Cardiac muscle cell (in vitro differentiated cells and primary cell): ENCODE data around the gene PARD3. TPM values are rescaled to one million over a fixed set of nuclear protein-coding genes. Genes with fewer than 3 reads are reported as not detected.
A peak's percentile ranks its signal among the peaks of the same experiment; 100 is the strongest.

ENCODE experiments used
- DNase-seq, 2 donors: peaks; one replicate each; pipeline versions ENCODE4 v3.0.0 to v3.0.0-alpha.2; 2010 to 2017; ENCODE audit warnings: low read depth in 1 of 2, low spot score in 1 of 2
- H3K27ac ChIP-seq: fragments of 200-600 bp; sonication (generic); 2 replicates; pipeline ENCODE4 v1.5.1; 2016
- H3K27me3 ChIP-seq: fragments of 200-600 bp; sonication (generic); 2 replicates; pipeline ENCODE4 v1.6.0; 2016; ENCODE audit warnings: control low read depth
- H3K36me3 ChIP-seq: fragments of 200-600 bp; sonication (generic); 2 replicates; pipeline ENCODE4 v1.5.1; 2016; ENCODE audit warnings: control low read depth
- H3K4me1 ChIP-seq: fragments of 200-600 bp; sonication (generic); 2 replicates; pipeline ENCODE4 v1.8.1; 2017; ENCODE audit warnings: low read depth, mild to moderate bottlenecking, mixed run types
- H3K4me3 ChIP-seq: fragments of 200-600 bp; sonication (generic); 2 replicates; pipeline ENCODE4 v1.5.1; 2016; ENCODE audit warnings: mild to moderate bottlenecking
- H3K9me3 ChIP-seq: fragments of 200-600 bp; sonication (generic); 2 replicates; pipeline ENCODE4 v1.5.1; 2017; ENCODE audit warnings: low read depth, mild to moderate bottlenecking, control low read depth
- CTCF ChIP-seq: IDR thresholded peaks from 2 replicates; pipeline ENCODE4 v1.5.1; 2012; ENCODE audit warnings: low read depth, mild to moderate bottlenecking, low read length
- polyA plus RNA-seq: library from polyadenylated mRNA; unstranded; fragments of >200 nt; fragmentation: Nextera tagmentation; extraction: Ambion mirVana; gene quantifications from 2 replicates; pipeline ENCODE4 v1.2.1, GENCODE V29; 2016
- total RNA-seq: library from RNA; depleted of rRNA; stranded (reverse); fragments of >200 nt; gene quantifications from 2 replicates; pipeline ENCODE4 v1.2.3, GENCODE V29; 2016

The PARD3 gene
- total and polyA plus RNA-seq, 2 experiments from 2014 or later, result 36.5 to 64.8 TPM

DNA sequence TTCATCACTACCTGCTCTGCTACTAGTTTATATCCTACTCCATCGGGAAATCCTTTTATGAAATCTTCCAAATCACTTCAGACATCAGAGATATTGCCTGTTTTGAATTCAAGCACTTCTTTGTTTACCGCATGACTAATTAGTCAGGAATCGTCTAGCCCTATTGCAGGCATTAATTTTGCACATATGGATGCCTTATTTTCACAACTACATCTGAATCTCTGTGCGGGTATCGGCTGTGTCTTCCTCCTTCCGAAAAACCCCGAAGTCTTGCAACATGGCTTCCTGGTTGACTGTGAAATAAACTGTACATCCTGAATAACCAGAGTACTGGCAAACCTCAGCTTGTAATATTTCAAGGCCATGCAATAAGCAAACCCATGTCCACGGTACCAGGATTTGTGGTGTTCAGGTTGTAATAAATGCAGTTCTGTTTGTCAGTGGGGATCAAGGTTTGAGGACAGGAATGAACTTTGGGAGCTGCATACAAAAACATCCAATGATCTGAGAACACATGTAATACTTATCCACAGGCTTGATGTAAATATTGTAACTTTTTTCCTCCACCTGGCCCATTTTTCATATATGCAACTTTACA is 642.1 kb downstream of the PARD3 start:
- Histone ChIP-seq H3K4me3 (no peak overlapping the region), H3K9me3 (no peaks in the 10 kb centered on the region), H3K27me3 (no peaks in the 10 kb centered on the region), H3K27ac (no peak overlapping the region), H3K36me3 (no peaks in the 10 kb centered on the region), H3K4me1 (no peaks in the 10 kb centered on the region)
- TF ChIP-seq CTCF, result no peak
- peak in 1 of 2 donors; percentile 40 for DNase-seq

- Histone ChIP-seq H3K27me3 (no peaks in the 10 kb centered on the region), H3K4me1 (no peaks in the 10 kb centered on the region), H3K4me3 (no peak overlapping the region), H3K9me3 (no peaks in the 10 kb centered on the region), H3K36me3 (no peaks in the 10 kb centered on the region), H3K27ac (no peak overlapping the region)
- DNase-seq, result peak in 1 of 2 donors; percentile 21
- no peak for TF ChIP-seq CTCF
Observed at GRCh38 chr10:34171957-34172527, 643.1 kb downstream of the PARD3 start.

GRCh38 chr10:34169677-34170076 is 645.4 kb downstream of the PARD3 start:
- Histone ChIP-seq H3K27me3 (no peaks in the 10 kb centered on the region), H3K4me3 (no peak overlapping the region), H3K4me1 (no peaks in the 10 kb centered on the region), H3K27ac (no peak overlapping the region), H3K9me3 (no peaks in the 10 kb centered on the region), H3K36me3 (no peaks in the 10 kb centered on the region)
- TF ChIP-seq CTCF, result no peak
- DNase-seq, result no peak

GRCh38 chr10:34169131-34169530 is 646.0 kb downstream of the PARD3 start:
- Histone ChIP-seq H3K27me3 (no peaks in the 10 kb centered on the region), H3K9me3 (no peaks in the 10 kb centered on the region), H3K4me3 (no peak overlapping the region), H3K27ac (no peak overlapping the region), H3K36me3 (no peaks in the 10 kb centered on the region), H3K4me1 (no peaks in the 10 kb centered on the region)
- TF ChIP-seq CTCF, result no peak
- no peak for DNase-seq

GRCh38 chr10:34168439-34168838 is 646.7 kb downstream of the PARD3 start:
- Histone ChIP-seq H3K9me3 (no peaks in the 10 kb centered on the region), H3K4me3 (no peak overlapping the region), H3K27ac (no peak overlapping the region), H3K36me3 (no peaks in the 10 kb centered on the region), H3K4me1 (no peaks in the 10 kb centered on the region), H3K27me3 (no peaks in the 10 kb centered on the region)
- no peak for DNase-seq
- TF ChIP-seq CTCF, result no peak

DNA sequence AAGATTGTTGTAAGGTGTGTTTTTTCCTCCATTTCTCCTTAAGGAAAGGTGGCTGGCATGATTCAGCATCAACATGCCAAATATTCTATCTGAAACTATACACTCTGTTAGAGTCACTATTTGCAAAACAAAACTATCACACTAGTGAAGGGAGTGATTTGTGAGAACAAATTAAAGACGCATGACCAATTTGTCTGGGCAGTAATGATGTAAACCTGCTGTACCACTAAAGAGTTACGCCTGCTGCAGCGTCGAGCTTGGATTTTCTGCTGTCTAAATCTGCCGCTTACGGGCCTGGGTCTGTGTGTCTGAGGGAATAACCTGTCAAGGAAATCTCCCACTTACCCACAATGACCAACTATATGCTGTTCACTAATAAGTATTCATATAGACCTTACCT is 648.3 kb downstream of the PARD3 start:
- H3K9me3 ChIP-seq, result no peaks in the 10 kb centered on the region
- DNase-seq, result no peak
- no peaks in the 10 kb centered on the region for H3K4me1 ChIP-seq
- TF ChIP-seq CTCF, result no peak
- no peak overlapping the region for H3K27ac ChIP-seq
- no peak overlapping the region for H3K4me3 ChIP-seq
- H3K27me3 ChIP-seq, result no peaks in the 10 kb centered on the region
- no peaks in the 10 kb centered on the region for H3K36me3 ChIP-seq
